Mesodermal cell (in vitro differentiated cells): ENCODE measurements around the gene STRN3.
"Not testable (repeated sequence)": the region's sequence is repeated elsewhere in the genome, so short reads cannot be mapped to it uniquely, and the experiment has no call there.

Source experiments
- H3K27ac ChIP-seq: 2 replicates; pipeline ENCODE4 v1.7.0; 2013; ENCODE audit warnings: mild to moderate bottlenecking, low read depth, low read length, moderate library complexity; ENCODE audit not compliant: severe bottlenecking
- H3K36me3 ChIP-seq: 2 replicates; pipeline ENCODE4 v1.7.1; 2013; ENCODE audit warnings: mild to moderate bottlenecking, low read length, moderate library complexity; ENCODE audit not compliant: control insufficient read depth, insufficient read depth
- H3K4me1 ChIP-seq: one replicate; pipeline ENCODE4 v1.7.1; 2013; ENCODE audit warnings: mild to moderate bottlenecking, low read length; ENCODE audit not compliant: insufficient read depth, control insufficient read depth, poor library complexity, severe bottlenecking
- H3K4me3 ChIP-seq: 2 replicates; pipeline ENCODE4 v1.7.0; 2013; ENCODE audit warnings: low read length, control low read depth, mild to moderate bottlenecking; ENCODE audit not compliant: insufficient read depth, poor library complexity, severe bottlenecking; ENCODE audit errors: extremely low read depth
- H3K9me3 ChIP-seq: 2 replicates; pipeline ENCODE4 v1.7.1; 2013; ENCODE audit warnings: mild to moderate bottlenecking, low read length, moderate library complexity; ENCODE audit not compliant: control insufficient read depth
- WGBS, 2 experiments: methylation state at CpG; one replicate each; pipeline ENCODE4 v1.1.5; 2013; ENCODE audit warnings: missing lambda C conversion rate in 2 of 2; ENCODE audit not compliant: insufficient coverage in 2 of 2; 5-methylcytosine and 5-hydroxymethylcytosine counted together

STRN3 gene

GRCh38 chr14:30906752-30907658, 119.2 kb downstream of the STRN3 start:
- no peak overlapping the region for H3K4me3 ChIP-seq
- H3K9me3 ChIP-seq: no peaks in the 10 kb centered on the region
- H3K4me1 ChIP-seq: no peaks in the 10 kb centered on the region
- H3K36me3 ChIP-seq: peaks cover 60% of the 10 kb centered on the region
- H3K27ac ChIP-seq: no peak overlapping the region

DNA sequence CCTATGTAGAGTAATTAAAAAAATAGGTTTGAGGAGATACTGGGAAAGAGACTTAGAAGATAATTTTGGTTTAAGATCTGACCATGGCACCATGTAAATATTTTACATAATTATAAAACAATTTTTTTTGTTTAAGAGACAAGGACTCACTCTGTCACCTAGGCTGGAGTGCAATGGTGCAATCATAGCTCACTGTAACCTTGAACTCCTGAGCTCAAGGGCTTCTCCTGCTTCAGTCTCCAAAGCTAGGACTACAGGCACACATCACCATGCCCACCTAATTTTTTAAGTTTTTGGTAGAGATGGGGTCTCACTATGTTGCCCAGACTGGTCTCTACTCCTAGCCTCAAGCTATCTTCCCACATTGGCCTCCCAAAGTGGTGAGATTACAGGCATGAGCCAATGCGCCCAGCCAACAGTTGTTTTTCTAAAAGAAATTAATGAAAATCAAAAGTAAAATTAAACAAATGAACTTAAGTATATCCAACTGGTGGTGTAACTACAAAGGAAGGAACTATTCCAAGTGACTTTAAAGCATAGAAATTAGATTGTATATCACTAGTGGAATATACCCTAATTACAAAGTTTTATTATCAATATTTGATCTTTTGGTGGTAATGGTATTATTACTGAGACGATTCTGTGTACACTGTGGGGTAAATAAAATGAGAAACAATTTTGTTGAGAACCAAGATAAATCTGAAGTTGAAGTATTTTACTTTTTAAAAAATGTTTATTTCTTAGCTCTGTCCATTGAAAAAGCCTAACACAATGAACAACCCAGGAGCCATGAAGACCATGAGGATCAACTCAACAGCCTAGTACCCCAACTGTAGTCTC, 122.7 kb downstream of the STRN3 start:
- no CpG with 5 or more reads among the region's 2 CpGs for WGBS, 2 experiments
- Histone ChIP-seq H3K4me3 (no peak overlapping the region), H3K4me1 (no peaks in the 10 kb centered on the region), H3K36me3 (peaks cover 45% of the 10 kb centered on the region), H3K9me3 (no peaks in the 10 kb centered on the region), H3K27ac (no peak overlapping the region)

- not testable (repeated sequence) for H3K9me3 ChIP-seq, H3K27ac ChIP-seq, H3K4me3 ChIP-seq, H3K4me1 ChIP-seq
- WGBS, 2 experiments: 100% methylated on average over 1 of the region's 3 CpGs; no CpG with 5 or more reads in 1 of the 2 experiments
- peaks cover 42% of the 10 kb centered on the region for H3K36me3 ChIP-seq
Measured at GRCh38 chr14:30897121-30897520, 129.1 kb downstream of the STRN3 start.

- Histone ChIP-seq H3K9me3 (no peaks in the 10 kb centered on the region), H3K4me1 (no peaks in the 10 kb centered on the region), H3K4me3 (no peak overlapping the region), H3K36me3 (peaks cover 37% of the 10 kb centered on the region), H3K27ac (no peak overlapping the region)
Measured at GRCh38 chr14:30896435-30896834, 129.7 kb downstream of the STRN3 start.

DNA sequence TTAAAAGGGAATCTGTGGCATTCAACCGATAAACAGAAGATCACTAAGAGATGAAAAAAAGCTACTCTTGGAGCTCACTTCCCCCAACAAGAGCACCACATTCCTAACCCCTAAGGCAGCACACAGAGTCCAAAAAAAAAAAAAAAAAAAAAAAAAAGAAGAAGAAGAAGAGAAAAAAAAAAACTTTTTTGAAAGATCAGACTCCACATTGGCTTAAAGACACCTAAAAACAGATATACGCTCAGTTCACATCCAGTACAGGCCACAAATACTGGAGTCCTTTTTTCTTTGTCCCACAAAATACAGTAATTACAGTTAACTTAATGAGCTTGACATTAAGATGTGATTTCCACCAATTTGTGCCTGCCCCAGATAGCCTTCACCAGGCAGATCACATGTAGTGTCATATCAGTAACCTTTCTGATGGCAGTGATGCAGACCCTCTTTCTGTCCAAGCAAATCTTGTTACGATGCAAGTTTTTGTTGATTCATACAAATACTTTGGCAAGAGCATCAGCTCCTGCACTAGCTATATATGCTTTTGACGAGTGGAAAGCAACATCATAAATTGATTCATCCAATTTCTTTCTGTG, 131.2 kb downstream of the STRN3 start:
- peaks cover 32% of the 10 kb centered on the region for H3K36me3 ChIP-seq
- H3K4me3 ChIP-seq: no peak overlapping the region
- no peak overlapping the region for H3K27ac ChIP-seq
- no peaks in the 10 kb centered on the region for H3K4me1 ChIP-seq
- 86 to 93% methylated on average over 1 to 2 of the region's 4 CpGs for WGBS, 2 experiments
- no peaks in the 10 kb centered on the region for H3K9me3 ChIP-seq

GRCh38 chr14:30893819-30894218, 132.4 kb downstream of the STRN3 start:
- no peaks in the 10 kb centered on the region for H3K9me3 ChIP-seq
- H3K4me1 ChIP-seq: no peaks in the 10 kb centered on the region
- no peak overlapping the region for H3K4me3 ChIP-seq
- WGBS, 2 experiments: no CpG with 5 or more reads among the region's 2 CpGs
- no peak overlapping the region for H3K27ac ChIP-seq
- peaks cover 26% of the 10 kb centered on the region for H3K36me3 ChIP-seq

DNA sequence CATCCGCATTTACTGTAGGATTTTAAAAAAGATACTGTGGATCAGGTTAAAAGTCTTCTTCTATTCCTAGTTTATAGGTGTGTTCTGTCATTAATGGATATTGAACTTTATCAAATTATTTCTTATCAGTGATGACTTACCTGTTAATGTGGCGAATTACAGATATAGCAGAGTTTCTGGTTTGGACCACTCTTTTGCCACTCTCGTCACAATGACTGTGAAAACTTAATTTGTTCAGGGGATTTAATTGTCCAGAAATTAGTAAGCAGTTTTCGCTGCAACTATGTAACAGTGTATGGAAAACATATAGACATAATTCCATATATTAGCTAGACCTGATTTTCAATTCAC, 137.0 kb downstream of the STRN3 start:
- H3K27ac ChIP-seq: no peak overlapping the region
- no peaks in the 10 kb centered on the region for H3K4me1 ChIP-seq
- H3K36me3 ChIP-seq: peaks cover 3% of the 10 kb centered on the region
- 50 to 83% methylated on average over 1 to 2 of the region's 4 CpGs for WGBS, 2 experiments
- H3K9me3 ChIP-seq: no peaks in the 10 kb centered on the region
- H3K4me3 ChIP-seq: no peak overlapping the region

DNA sequence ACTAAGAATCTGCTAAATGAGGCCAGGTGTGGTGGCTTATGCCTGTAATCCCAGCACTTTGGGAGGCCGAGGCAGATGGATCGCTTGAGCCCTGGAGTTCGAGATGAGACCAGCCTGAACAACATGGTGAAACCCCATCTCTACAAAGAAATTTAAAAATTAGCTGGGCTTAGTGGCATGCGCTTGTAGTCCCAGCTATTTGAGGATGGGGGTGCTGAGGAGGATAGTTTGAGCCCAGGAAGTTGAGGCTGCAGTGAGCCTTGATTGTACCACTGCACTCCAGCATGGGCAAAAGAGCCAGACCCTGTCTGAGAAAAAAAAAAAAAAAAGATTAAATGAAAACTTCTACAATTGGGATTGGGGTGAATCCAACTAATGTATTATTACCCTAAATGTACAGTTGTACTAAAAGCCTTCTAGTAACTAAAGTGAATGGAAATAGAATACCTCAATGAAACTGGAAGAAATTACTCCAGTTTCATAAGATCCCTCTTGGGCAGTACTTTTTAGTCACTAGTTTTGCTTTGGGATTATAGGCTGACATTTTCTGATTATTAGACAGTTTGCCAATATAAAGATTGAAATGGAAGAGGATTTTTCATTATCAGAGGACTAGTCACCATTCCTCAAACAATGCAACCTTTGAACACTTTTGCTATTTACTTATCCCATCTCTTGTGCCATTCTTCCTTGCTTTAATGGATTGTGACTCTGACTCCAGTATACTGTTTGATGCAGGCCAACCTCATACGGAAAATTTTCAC, 137.5 kb downstream of the STRN3 start:
- WGBS, 2 experiments: 80 to 90% methylated on average over 2 to 4 of the region's 5 CpGs

DNA sequence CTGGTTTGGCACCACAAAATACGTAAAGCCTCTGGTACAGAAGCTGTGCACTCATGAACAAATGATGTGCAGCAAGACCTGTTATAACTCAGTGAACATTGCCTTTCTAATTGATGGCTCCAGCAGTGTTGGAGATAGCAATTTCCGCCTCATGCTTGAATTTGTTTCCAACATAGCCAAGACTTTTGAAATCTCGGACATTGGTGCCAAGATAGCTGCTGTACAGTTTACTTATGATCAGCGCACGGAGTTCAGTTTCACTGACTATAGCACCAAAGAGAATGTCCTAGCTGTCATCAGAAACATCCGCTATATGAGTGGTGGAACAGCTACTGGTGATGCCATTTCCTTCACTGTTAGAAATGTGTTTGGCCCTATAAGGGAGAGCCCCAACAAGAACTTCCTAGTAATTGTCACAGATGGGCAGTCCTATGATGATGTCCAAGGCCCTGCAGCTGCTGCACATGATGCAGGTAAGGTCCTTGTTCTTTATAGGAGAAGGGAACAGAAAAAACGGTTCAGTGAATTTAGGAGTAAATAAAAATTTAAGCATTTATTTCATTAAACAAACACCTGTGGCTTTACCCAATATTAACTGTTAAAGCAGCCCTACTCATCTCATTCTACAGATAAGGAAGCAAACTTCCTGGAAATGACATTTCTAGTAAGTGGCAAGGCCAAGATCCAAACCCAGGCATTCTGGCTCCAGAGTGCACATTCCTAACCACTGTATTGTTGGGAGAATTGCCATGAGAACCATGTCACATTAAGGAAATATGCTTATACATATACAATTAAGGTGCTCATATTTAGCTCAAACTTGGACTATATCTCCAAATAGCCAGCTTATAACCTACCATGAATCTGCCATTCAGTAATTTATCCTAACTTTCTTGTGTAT, 140.1 kb downstream of the STRN3 start:
- H3K27ac ChIP-seq: no peak overlapping the region
- WGBS, 2 experiments: 92 to 95% methylated on average over 6 of the region's 7 CpGs
- H3K36me3 ChIP-seq: peaks cover 3% of the 10 kb centered on the region
- H3K4me3 ChIP-seq: no peak overlapping the region
- H3K9me3 ChIP-seq: no peaks in the 10 kb centered on the region
- H3K4me1 ChIP-seq: no peaks in the 10 kb centered on the region

More for the DNA sequence above, 137.5 kb downstream of the STRN3 start:
- H3K9me3 ChIP-seq: no peaks in the 10 kb centered on the region
- no peak overlapping the region for H3K4me3 ChIP-seq
- peaks cover 3% of the 10 kb centered on the region for H3K36me3 ChIP-seq
- H3K27ac ChIP-seq: no peak overlapping the region
- no peaks in the 10 kb centered on the region for H3K4me1 ChIP-seq
